BE2C (cell line): ENCODE measurements around the gene PROK2.

ENCODE experiments used
- DNase-seq: peaks from one replicate; pipeline ENCODE4 v3.0.0-alpha.2; 2020
- H3K27me3 ChIP-seq: fragments of 250-450 bp; sonication (Bioruptor Pico); 2 replicates; pipeline ENCODE4 v1.5.1; 2020; ENCODE audit warnings: mild to moderate bottlenecking
- H3K36me3 ChIP-seq: fragments of 250-450 bp; sonication (Bioruptor Pico); 2 replicates; pipeline ENCODE4 v1.5.1; 2020; ENCODE audit warnings: mild to moderate bottlenecking
- H3K4me1 ChIP-seq: fragments of 250-450 bp; sonication (Bioruptor Pico); 2 replicates; pipeline ENCODE4 v1.5.1; 2020
- H3K4me3 ChIP-seq: 2 replicates; pipeline ENCODE4 v1.5.1; 2011; ENCODE audit warnings: low read depth, low read length
- H3K9me3 ChIP-seq: fragments of 250-450 bp; sonication (Bioruptor Pico); 2 replicates; pipeline ENCODE4 v1.5.1; 2020
- CTCF ChIP-seq: IDR thresholded peaks from 2 replicates; pipeline ENCODE4 v1.5.1; 2012; ENCODE audit warnings: mild to moderate bottlenecking, low read depth, low read length

The PROK2 gene

GRCh38 chr3:71759401-71759800, 25.5 kb downstream of the PROK2 start:
- Histone ChIP-seq H3K27me3 (no peaks in the 10 kb centered on the region; the same call in 1 of the 2 replicates), H3K36me3 (no peaks in the 10 kb centered on the region), H3K4me1 (no peaks in the 10 kb centered on the region; the same call in 1 of the 2 replicates), H3K9me3 (no peaks in the 10 kb centered on the region), H3K4me3 (no peak overlapping the region)
- TF ChIP-seq CTCF = no peak
- DNase-seq = no peak

GRCh38 chr3:71758091-71758490, 26.9 kb downstream of the PROK2 start:
- TF ChIP-seq CTCF = no peak
- Histone ChIP-seq H3K4me3 (no peak overlapping the region), H3K9me3 (no peaks in the 10 kb centered on the region), H3K36me3 (no peaks in the 10 kb centered on the region), H3K27me3 (peaks cover 2% of the 10 kb centered on the region), H3K4me1 (no peaks in the 10 kb centered on the region; the same call in 1 of the 2 replicates)
- no peak for DNase-seq

DNA sequence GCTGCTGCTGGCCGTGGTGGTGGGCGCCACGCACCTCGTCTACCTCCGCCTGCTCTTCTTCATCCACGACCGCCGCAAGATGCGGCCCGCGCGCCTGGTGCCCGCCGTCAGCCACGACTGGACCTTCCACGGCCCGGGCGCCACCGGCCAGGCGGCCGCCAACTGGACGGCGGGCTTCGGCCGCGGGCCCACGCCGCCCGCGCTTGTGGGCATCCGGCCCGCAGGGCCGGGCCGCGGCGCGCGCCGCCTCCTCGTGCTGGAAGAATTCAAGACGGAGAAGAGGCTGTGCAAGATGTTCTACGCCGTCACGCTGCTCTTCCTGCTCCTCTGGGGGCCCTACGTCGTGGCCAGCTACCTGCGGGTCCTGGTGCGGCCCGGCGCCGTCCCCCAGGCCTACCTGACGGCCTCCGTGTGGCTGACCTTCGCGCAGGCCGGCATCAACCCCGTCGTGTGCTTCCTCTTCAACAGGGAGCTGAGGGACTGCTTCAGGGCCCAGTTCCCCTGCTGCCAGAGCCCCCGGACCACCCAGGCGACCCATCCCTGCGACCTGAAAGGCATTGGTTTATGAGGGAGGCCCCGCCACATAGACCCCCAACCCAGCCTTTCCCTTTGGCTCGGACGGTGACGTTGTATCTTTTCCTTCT, 30.2 kb downstream of the PROK2 start:
- Histone ChIP-seq H3K27me3 (peaks cover 4% of the 10 kb centered on the region; the same call in 1 of the 2 replicates), H3K9me3 (no peaks in the 10 kb centered on the region), H3K4me1 (no peaks in the 10 kb centered on the region), H3K36me3 (no peaks in the 10 kb centered on the region), H3K4me3 (no peak overlapping the region)
- TF ChIP-seq CTCF = no peak
- DNase-seq = no peak

DNA sequence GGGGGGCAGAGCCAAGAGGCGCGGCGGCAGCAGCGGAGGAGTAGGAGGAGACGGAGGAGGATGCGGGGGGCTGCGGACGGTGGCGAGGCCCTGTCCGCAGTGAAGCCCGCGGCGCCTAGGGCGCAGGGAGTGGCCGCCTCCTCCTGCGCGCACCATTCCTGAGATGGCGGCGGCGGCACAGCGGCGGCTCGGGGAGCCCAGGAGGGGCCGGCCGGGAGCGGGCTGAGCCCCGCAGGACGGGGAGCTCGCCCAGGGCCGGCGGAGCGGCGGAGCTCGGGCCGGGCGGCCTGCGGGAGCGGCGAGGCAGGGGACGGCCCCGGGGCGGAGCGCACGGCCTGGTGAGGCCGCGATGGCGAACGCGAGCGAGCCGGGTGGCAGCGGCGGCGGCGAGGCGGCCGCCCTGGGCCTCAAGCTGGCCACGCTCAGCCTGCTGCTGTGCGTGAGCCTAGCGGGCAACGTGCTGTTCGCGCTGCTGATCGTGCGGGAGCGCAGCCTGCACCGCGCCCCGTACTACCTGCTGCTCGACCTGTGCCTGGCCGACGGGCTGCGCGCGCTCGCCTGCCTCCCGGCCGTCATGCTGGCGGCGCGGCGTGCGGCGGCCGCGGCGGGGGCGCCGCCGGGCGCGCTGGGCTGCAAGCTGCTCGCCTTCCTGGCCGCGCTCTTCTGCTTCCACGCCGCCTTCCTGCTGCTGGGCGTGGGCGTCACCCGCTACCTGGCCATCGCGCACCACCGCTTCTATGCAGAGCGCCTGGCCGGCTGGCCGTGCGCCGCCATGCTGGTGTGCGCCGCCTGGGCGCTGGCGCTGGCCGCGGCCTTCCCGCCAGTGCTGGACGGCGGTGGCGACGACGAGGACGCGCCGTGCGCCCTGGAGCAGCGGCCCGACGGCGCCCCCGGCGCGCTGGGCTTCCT, 31.0 kb downstream of the PROK2 start, which contains the start of gene GPR27:
GPR27 (plus strand) TSS at position 155 of the 909 bp plus-strand sequence; CDS start at position 350, 195 bp downstream.
- peak; percentile 45 for DNase-seq
- H3K27me3 ChIP-seq = peaks cover 4% of the 10 kb centered on the region; the same call in 1 of the 2 replicates
- H3K9me3 ChIP-seq = no peaks in the 10 kb centered on the region
- no peaks in the 10 kb centered on the region for H3K4me1 ChIP-seq
- TF ChIP-seq CTCF = no peak
- H3K4me3 ChIP-seq = peak within 1 kb of the TSS; percentile 53
- no peaks in the 10 kb centered on the region for H3K36me3 ChIP-seq

DNA sequence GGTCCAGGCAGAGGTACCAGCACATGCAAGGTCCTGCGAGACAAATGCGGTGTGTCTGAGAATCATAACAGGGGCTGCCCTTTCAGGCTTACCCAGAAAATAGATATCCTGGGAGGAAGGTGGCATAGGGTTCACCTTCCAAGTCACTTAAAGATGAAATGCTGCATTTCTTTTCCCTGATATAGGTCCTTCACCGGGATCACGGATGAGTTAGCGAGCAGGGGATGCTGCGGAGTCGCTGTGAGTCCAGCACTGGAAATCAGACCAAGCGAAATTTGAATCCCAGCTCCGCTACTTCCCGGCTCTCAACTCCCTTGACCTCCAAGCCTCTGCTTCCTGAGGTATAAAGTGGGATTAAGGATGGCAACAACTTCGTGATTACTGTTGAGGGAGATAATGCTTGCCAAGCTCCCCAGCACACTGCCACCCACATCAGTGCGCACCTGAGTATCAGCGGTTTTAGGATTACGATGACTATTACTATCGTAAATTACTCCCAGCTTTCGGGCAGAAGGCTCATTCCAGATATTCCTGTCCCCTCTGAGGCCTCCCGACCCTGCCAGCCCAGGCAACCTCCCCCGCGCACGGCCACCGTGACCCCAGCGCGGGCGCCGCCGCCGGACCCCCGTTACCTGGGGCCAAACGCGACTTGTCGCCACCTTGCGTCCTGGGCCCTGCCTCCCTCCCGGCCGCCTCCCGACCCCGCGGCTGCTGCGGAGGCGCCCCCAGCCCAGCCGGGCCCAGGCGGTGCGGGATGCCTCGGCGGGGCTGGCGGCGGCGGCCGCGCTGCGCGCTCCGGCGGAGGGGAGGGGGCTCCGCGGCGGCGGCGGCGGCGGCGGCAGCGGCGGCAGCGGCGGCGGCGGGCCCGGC, 31.9 kb downstream of the PROK2 start:
- Histone ChIP-seq H3K4me3 (peak overlapping the region; percentile 53), H3K27me3 (peaks cover 4% of the 10 kb centered on the region; the same call in 1 of the 2 replicates)
- no peak for DNase-seq

More for the DNA sequence above, 31.9 kb downstream of the PROK2 start:
- Histone ChIP-seq H3K9me3 (no peaks in the 10 kb centered on the region), H3K4me1 (no peaks in the 10 kb centered on the region), H3K36me3 (no peaks in the 10 kb centered on the region)
- no peak for TF ChIP-seq CTCF
